ENCODE data around the gene VPS4B.

- TF ChIP-seq, protein P1, sequence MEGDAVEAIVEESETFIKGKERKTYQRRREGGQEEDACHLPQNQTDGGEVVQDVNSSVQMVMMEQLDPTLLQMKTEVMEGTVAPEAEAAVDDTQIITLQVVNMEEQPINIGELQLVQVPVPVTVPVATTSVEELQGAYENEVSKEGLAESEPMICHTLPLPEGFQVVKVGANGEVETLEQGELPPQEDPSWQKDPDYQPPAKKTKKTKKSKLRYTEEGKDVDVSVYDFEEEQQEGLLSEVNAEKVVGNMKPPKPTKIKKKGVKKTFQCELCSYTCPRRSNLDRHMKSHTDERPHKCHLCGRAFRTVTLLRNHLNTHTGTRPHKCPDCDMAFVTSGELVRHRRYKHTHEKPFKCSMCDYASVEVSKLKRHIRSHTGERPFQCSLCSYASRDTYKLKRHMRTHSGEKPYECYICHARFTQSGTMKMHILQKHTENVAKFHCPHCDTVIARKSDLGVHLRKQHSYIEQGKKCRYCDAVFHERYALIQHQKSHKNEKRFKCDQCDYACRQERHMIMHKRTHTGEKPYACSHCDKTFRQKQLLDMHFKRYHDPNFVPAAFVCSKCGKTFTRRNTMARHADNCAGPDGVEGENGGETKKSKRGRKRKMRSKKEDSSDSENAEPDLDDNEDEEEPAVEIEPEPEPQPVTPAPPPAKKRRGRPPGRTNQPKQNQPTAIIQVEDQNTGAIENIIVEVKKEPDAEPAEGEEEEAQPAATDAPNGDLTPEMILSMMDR (conservative IDR thresholded peaks at IDR 0.05), result no peak
- TF ChIP-seq EZH2 (IDR thresholded peaks at IDR 0.05; ENCODE audit: low read depth), result no peak
These were observed 45.7 kb downstream of the VPS4B start for GRCh38 chr18:63376538-63376937.

Data from PC-9 (cell line).